GM19372 (cell line): Measurements from ENCODE around the gene VSIR.

Source experiments
- ATAC-seq: cut with Tn5 transposase; IDR thresholded peaks from one replicate; pipeline ENCODE4 v1.9.1; 2021; ENCODE audit warnings: mild to moderate bottlenecking, low read depth, moderate library complexity; ENCODE audit not compliant: unreplicated experiment

VSIR gene

GRCh38 chr10:71766717-71767419, 6.5 kb downstream of the VSIR start:
- no peak for ATAC-seq

DNA sequence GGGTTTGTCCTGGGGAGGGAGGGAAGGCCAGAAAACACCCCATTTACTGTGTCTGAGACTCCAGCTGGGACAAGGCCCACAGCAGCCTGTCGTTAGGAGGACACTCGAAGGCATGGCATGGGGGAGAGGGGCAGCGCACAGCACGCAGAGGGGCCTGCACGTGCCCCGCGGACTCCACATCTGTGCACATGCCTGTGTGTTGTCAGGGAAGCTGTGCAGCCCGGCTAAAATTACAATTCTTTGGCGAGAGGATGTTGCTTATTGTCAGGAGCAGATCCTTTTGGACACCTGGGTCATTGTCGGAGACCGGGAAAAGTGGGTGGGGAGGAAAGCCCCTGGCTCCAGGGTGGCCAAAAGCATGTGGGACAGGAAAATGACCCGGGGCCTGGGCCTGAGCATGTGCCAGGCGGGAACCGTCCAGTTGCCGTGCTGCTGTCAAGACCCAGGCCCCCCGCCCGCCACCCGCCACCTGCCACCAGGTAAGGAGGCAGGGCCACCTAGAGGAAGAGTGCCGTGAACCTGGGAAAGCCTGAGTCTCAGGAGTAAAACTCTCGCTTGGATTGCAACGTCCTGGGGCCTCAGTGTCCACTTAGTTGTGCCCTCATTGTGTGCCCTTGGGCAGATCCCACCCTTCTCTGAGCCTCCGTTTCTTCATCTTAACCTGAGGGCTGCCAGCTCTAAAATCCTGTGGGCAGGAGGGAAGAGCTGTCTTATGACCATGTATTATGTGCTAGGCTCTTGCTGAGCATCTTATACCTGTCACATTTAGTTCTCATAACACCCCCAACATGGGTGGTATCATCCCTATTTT, 7.2 kb downstream of the VSIR start:
- ATAC-seq, result no peak

- ATAC-seq, result no peak
These were observed 8.0 kb downstream of the VSIR start for GRCh38 chr10:71765176-71765904.

GRCh38 chr10:71763352-71764127, 9.8 kb downstream of the VSIR start:
- no peak for ATAC-seq

DNA sequence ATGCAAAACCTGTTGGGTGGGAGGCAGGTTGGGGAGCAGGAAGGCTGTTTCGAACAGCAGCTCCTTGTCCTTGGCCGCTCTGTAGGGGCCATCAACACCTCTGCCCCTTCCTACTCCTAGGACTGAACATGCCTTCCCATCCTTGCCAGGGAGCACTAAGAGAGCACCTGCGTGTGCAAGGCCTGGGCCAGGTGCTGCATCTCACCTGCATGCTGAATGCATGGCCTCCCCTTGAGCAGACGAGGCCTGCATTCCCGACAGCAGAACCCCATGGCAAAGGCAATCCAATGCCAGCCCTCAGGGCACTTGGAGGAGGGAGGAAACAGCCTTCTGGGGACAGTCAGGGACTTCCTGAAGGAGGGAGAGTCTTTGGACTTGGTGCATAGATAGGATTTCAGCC, 11.0 kb downstream of the VSIR start:
- ATAC-seq, result no peak

GRCh38 chr10:71761541-71762113, 11.7 kb downstream of the VSIR start:
- ATAC-seq, result no peak

GRCh38 chr10:71761105-71761511, 12.2 kb downstream of the VSIR start:
- ATAC-seq, result no peak

GRCh38 chr10:71757399-71757922, 15.9 kb downstream of the VSIR start:
- no peak for ATAC-seq

GRCh38 chr10:71756311-71757191, 16.8 kb downstream of the VSIR start:
- ATAC-seq, result no peak

DNA sequence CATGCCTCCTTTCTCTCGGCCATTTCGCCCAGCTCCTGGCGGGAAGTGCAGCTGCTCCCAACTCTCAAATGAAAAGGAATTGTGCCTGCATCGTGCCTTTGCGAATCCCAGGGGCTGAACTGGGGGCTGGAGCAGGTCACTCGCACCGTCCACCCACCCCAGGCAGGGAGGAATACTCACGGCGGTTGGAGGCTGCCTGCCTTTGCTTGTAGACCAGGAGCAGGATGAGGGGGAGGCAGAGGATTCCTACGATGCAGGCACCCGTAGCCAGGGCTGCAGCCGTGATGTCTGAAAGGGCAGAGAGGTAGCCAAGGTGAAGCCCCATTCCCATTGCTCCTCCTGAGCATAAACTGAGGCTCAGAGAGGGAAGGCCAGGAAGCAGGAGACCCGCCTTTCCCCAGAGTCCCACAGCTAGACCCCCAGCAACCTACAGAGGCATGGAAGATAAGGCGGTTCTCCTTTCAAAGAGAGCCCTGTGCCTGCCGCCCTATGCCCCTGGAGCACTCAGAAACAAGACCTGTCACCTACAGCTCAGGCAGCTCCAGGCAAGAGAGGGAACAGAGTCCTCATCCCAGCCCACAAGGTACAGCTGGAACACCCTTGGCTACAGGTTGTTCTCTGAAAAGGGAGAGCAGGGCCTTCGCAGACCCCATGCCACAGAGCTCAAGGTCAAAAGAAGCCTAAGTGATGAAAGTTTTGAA, 18.0 kb downstream of the VSIR start:
- no peak for ATAC-seq

DNA sequence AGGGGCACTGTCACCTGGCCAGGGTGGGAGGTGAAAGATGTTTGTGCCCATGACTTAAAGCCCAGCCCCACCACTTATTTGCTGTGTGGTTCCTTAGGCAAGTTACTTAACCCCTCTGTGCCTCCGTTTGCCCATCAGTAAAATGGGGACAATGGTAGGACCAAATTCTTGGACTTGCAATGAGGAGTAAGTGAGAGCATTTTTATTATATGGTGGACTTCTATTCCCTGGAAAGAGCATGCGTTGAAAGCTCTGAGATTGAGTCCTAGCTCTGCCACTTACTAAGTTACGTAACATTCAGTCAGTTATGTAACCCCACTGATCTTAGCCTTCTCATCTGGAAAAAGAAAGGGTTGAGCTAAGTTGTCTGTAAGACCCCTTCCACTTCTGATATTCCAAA, 18.8 kb downstream of the VSIR start:
- no peak for ATAC-seq

- no peak for ATAC-seq
These were observed 19.3 kb downstream of the VSIR start for GRCh38 chr10:71753960-71754505.

- no peak for ATAC-seq
These were observed 20.0 kb downstream of the VSIR start for GRCh38 chr10:71753091-71753959.

DNA sequence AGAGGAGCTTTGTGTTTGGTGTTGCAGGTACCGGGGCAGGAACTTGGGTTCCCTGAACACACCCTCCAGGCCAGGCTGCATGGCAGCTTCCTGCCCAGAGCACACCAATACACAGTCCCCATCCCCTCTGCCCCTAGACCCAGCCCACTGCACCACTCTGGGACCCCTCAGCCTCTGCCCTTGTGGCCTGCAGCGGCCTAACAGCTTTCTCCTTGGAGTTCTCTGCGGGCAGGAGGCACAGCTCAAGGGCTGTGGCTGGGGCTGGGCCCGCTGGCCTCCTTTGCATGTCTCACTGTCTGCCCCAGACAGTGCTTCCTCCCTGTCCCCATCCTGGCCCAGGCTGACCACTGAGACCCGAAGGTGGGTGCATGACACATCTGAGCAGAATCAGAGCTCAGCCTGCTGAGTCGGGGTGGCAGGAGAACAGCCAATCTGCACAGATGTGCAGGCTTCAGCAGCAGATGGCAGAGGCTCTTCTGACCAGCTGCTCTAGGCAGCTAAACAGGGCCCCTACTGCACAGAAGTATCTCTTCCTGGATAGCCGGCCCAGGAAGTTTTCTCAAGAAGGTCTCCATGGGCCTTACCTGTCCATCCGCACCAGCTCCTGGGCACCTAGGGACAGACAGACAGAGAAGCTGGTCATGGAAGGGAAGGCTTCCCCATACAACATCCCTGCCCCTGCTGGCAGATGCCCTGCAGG, 20.8 kb downstream of the VSIR start:
- ATAC-seq, result no peak

DNA sequence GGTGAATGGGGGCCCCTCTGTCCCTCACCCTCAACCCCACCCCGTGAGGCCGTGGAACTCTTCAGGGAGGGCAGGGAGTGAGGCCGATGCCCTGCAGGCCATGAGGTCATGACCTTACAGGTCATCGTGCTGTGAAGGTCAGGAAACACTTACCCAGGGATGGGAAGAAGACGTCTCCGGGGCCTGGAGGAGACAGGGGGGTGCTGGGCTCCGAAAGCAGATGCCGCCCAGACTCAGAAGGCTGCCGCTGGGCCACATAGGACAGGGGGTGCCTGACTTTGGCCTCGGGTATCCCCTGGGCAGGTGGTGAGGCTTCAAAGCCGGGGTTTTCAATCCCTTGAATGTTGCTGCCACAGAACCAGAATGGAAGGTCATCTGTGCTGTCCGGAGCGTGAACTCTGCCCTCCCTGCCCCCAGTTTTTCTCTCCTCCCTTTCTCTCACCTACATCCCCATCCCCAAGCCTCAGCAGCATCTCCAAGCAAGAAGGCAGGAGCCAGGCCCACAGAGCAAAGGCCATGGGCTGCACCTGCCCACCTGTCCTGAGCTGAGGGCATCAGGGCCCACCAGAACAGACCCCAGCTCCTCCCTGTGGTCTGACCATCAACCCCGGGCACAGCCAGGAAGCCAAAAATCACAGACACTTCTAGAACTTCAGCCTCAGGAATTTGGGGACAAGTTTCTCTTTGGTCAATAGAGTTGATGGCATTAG, 21.6 kb downstream of the VSIR start:
- ATAC-seq, result no peak

DNA sequence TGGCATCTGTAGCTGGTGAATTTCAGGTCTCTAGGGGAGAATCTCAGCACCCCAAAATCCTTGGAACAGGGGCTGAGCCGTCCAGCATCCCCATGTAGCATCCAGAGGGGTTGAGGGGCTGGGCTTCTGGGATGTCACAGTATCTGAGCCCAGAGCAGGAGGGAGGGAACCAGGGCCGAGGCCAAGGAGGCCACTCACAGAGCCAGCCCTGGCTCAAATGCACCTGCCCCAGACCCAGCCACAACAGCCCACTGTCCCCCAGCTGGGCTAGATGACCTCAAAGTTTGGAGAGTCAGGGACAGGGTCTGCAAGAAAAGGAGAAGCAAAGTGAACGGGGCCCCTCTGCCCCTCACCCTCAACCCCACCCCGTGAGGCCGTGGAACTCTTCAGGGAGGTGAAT, 22.3 kb downstream of the VSIR start:
- no peak for ATAC-seq
